H1 (cell line): ENCODE measurements around the gene MXD3.

Experiments
- EP300 ChIP-seq, 2 experiments: IDR thresholded peaks; 1 replicate in 1 of 2; 2 replicates in 1 of 2; pipeline ENCODE4 v1.6.1; 2011 to 2012; ENCODE audit warnings: low read depth in 2 of 2, low read length in 2 of 2, mild to moderate bottlenecking in 2 of 2, borderline replicate concordance in 1 of 2, inconsistent platforms in 1 of 2, moderate library complexity in 1 of 2
- EZH2 ChIP-seq: fragments of 200-600 bp; sonication (generic); IDR thresholded peaks from 2 replicates; pipeline ENCODE4 v1.7.1; 2012; ENCODE audit warnings: low read depth, mild to moderate bottlenecking, moderate library complexity, low read length, inconsistent platforms; ENCODE audit not compliant: severe bottlenecking
- NRF1 ChIP-seq: IDR thresholded peaks from 2 replicates; pipeline ENCODE4 v1.6.1; 2011; ENCODE audit warnings: mild to moderate bottlenecking, low read depth, low read length, improper control_type of control experiment
- POLR2A ChIP-seq, 2 experiments: IDR thresholded peaks; 1 replicate in 1 of 2; 2 replicates in 1 of 2; pipeline ENCODE4 v1.6.1; 2011; ENCODE audit warnings: low read depth in 2 of 2, low read length in 2 of 2, mild to moderate bottlenecking in 2 of 2; ENCODE audit errors: control extremely low read depth in 1 of 2
- POLR2AphosphoS5 ChIP-seq: IDR thresholded peaks from 2 replicates; pipeline ENCODE4 v1.6.1; 2011; ENCODE audit warnings: low read depth, low read length
- ZNF274 ChIP-seq: IDR thresholded peaks from 2 replicates; pipeline ENCODE4 v1.7.0; 2012; ENCODE audit warnings: low read length, borderline replicate concordance; ENCODE audit errors: extremely low read depth
- TF ChIP-seq, protein P1 (sequence below), 3 experiments: IDR thresholded peaks; 1 replicate in 2 of 3; 2 replicates in 1 of 3; pipeline versions ENCODE4 v1.5.1 to v1.6.1; 2011; ENCODE audit warnings: low read length in 3 of 3, mild to moderate bottlenecking in 3 of 3, inconsistent platforms in 2 of 3, low read depth in 1 of 3, moderate library complexity in 1 of 3; ENCODE audit not compliant: insufficient read depth in 1 of 3; ENCODE audit errors: control extremely low read depth in 1 of 3

DNA sequence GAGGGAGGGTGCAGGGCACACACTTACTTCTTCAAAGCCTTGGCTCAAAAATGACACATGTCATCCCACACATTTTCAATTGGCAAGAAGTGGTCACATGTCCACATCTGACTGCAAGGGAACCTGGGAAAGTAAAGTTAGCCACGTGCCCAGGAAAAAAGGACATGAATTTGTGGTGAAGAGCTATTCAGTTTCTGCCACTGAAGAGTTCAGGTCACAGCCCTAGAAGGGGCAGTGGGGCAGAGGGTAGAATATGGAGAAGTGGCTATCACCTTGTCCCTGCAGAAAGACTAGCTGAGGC lies 44.1 kb upstream of the MXD3 start:
- TF ChIP-seq, protein P1, sequence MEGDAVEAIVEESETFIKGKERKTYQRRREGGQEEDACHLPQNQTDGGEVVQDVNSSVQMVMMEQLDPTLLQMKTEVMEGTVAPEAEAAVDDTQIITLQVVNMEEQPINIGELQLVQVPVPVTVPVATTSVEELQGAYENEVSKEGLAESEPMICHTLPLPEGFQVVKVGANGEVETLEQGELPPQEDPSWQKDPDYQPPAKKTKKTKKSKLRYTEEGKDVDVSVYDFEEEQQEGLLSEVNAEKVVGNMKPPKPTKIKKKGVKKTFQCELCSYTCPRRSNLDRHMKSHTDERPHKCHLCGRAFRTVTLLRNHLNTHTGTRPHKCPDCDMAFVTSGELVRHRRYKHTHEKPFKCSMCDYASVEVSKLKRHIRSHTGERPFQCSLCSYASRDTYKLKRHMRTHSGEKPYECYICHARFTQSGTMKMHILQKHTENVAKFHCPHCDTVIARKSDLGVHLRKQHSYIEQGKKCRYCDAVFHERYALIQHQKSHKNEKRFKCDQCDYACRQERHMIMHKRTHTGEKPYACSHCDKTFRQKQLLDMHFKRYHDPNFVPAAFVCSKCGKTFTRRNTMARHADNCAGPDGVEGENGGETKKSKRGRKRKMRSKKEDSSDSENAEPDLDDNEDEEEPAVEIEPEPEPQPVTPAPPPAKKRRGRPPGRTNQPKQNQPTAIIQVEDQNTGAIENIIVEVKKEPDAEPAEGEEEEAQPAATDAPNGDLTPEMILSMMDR (IDR thresholded peaks at IDR 0.05; ENCODE audit: control extremely low read depth in 1 of 3, insufficient read depth in 1 of 3, low read depth in 1 of 3, low read length in 3 of 3), result no peak
- TF ChIP-seq NRF1, result no peak
- TF ChIP-seq POLR2AphosphoS5, result no peak
- TF ChIP-seq EP300 (IDR thresholded peaks at IDR 0.05; ENCODE audit: borderline replicate concordance in 1 of 2, low read depth in 2 of 2, low read length in 2 of 2), result no peak
- TF ChIP-seq POLR2A (IDR thresholded peaks at IDR 0.05; ENCODE audit: control extremely low read depth in 1 of 2, low read depth in 2 of 2, low read length in 2 of 2), result no peak
- TF ChIP-seq EZH2, result no peak
- no peak for TF ChIP-seq ZNF274
